Right lung (tissue), 5 donors: Measurements from ENCODE around the gene MEX3A. TPM values are rescaled to one million over a fixed set of nuclear protein-coding genes. Genes with fewer than 3 reads are reported as not detected.
"Not testable (repeated sequence)": the region's sequence is repeated elsewhere in the genome, so short reads cannot be mapped to it uniquely, and the experiment has no call there.

Experiments
- DNase-seq, 2 donors: peaks; one replicate each; pipeline ENCODE4 v3.0.0-alpha.2; 2013
- polyA plus RNA-seq, 5 donors: library from polyadenylated mRNA; unstranded; fragments of 120-200 nt; gene quantifications; one replicate each; pipeline versions ENCODE4 v1.2.1 to v1.2.3, GENCODE V29; 2013; ENCODE audit warnings: inconsistent platforms in 1 of 5, low replicate concordance in 1 of 5; ENCODE audit not compliant: insufficient read length in 5 of 5, insufficient read depth in 1 of 5

The MEX3A gene
- polyA plus RNA-seq, 5 donors = 44.1 to 53.0 (median 48.9) TPM

- peak in 1 of 2 donors; percentile 46 for DNase-seq
Measured at GRCh38 chr1:156080863-156081179, 1.4 kb downstream of the MEX3A start.

- DNase-seq = peak in 1 of 2 donors; percentile 43
Measured at GRCh38 chr1:156080241-156080862, 1.9 kb downstream of the MEX3A start.

GRCh38 chr1:156079762-156080161 is 2.5 kb downstream of the MEX3A start:
- no peak for DNase-seq

- no peak for DNase-seq
Measured at GRCh38 chr1:156078728-156079127, 3.5 kb downstream of the MEX3A start.

GRCh38 chr1:156077430-156077760 is 4.9 kb downstream of the MEX3A start:
- DNase-seq = no peak

- peak; percentile 44 to 57 for DNase-seq
Measured at GRCh38 chr1:156076609-156077429, 5.4 kb downstream of the MEX3A start.

GRCh38 chr1:156075775-156076204 is 6.5 kb downstream of the MEX3A start:
- no peak for DNase-seq

GRCh38 chr1:156075162-156075561 is 7.1 kb downstream of the MEX3A start:
- DNase-seq = no peak

GRCh38 chr1:156074661-156075060 is 7.6 kb downstream of the MEX3A start:
- DNase-seq = no peak

- DNase-seq = no peak
Measured at GRCh38 chr1:156073740-156074139, 8.5 kb downstream of the MEX3A start.

- no peak for DNase-seq
Measured at GRCh38 chr1:156073110-156073687, 9.1 kb downstream of the MEX3A start.

- DNase-seq = no peak
Measured at GRCh38 chr1:156072251-156072650, 10.0 kb downstream of the MEX3A start.

GRCh38 chr1:156071332-156071816 is 10.9 kb downstream of the MEX3A start:
- not testable (repeated sequence) for DNase-seq

- DNase-seq = no peak
Measured at GRCh38 chr1:156070548-156070947, 11.7 kb downstream of the MEX3A start.

- DNase-seq = no peak
Measured at GRCh38 chr1:156069490-156070455, 12.5 kb downstream of the MEX3A start.

- DNase-seq = no peak
Measured at GRCh38 chr1:156067262-156067661, 15.0 kb downstream of the MEX3A start.

- no peak for DNase-seq
Measured at GRCh38 chr1:156065871-156066270, 16.4 kb downstream of the MEX3A start.

- no peak for DNase-seq
Measured at GRCh38 chr1:156065212-156065611, 17.1 kb downstream of the MEX3A start.

GRCh38 chr1:156064615-156065014 is 17.6 kb downstream of the MEX3A start:
- no peak for DNase-seq

GRCh38 chr1:156063997-156064285 is 18.3 kb downstream of the MEX3A start:
- DNase-seq = no peak

GRCh38 chr1:156062189-156062588 is 20.1 kb downstream of the MEX3A start:
- no peak for DNase-seq
